Hepatocyte (in vitro differentiated cells): ENCODE data around the gene OR5AC2.

Experiments
- EZH2 ChIP-seq: fragments of 200-600 bp; sonication (generic); IDR thresholded peaks from 2 replicates; pipeline ENCODE4 v1.6.1; 2016; ENCODE audit warnings: antibody characterized with exemption, mild to moderate bottlenecking, borderline replicate concordance
- EZH2phosphoT487 ChIP-seq: fragments of 200-600 bp; sonication (generic); IDR thresholded peaks from one replicate; pipeline ENCODE4 v1.6.1; 2018; ENCODE audit warnings: antibody characterized with exemption, mild to moderate bottlenecking, low read depth, moderate library complexity; ENCODE audit not compliant: unreplicated experiment, severe bottlenecking
- TF ChIP-seq, protein P1 (sequence below): fragments of 200-600 bp; sonication (generic); IDR thresholded peaks from 2 replicates; pipeline ENCODE4 v1.5.1; 2016; ENCODE audit warnings: antibody characterized with exemption, mild to moderate bottlenecking; ENCODE audit not compliant: poor library complexity

DNA sequence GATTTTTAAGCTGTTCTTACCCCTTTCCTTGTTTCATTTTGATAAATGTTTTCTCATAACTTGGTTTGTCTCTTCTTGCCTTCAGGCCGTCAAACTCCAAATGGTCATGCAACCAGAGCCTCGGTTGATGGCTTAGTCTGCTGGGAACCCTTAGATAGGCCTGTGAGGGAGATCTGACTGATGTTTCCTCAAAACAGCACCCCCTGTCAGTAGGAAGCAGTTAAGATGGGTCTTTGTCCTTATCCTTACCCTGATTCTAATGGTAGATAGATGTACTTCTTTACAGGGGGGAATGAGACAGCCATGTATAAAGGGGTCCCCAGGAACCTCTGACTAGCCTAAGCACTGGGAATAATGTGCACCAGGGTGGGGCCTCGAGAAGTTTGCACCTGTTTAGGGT is 27.3 kb downstream of the OR5AC2 start:
- TF ChIP-seq, protein P1, sequence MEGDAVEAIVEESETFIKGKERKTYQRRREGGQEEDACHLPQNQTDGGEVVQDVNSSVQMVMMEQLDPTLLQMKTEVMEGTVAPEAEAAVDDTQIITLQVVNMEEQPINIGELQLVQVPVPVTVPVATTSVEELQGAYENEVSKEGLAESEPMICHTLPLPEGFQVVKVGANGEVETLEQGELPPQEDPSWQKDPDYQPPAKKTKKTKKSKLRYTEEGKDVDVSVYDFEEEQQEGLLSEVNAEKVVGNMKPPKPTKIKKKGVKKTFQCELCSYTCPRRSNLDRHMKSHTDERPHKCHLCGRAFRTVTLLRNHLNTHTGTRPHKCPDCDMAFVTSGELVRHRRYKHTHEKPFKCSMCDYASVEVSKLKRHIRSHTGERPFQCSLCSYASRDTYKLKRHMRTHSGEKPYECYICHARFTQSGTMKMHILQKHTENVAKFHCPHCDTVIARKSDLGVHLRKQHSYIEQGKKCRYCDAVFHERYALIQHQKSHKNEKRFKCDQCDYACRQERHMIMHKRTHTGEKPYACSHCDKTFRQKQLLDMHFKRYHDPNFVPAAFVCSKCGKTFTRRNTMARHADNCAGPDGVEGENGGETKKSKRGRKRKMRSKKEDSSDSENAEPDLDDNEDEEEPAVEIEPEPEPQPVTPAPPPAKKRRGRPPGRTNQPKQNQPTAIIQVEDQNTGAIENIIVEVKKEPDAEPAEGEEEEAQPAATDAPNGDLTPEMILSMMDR, result no peak
- TF ChIP-seq EZH2phosphoT487 (no peak), EZH2 (no peak)
